Left lung (tissue), 10 donors: ENCODE data around the gene COX7A2. TPM values are rescaled to one million over a fixed set of nuclear protein-coding genes. Genes with fewer than 3 reads are reported as not detected.

Experiments used
- ATAC-seq: fragments of 200-7000 bp; cut with Tn5 transposase; one replicate; pipeline ENCODE4 v1.9.1; 2020; ENCODE audit warnings: moderate library complexity
- DNase-seq, 4 donors: peaks; one replicate each; pipeline ENCODE4 v3.0.0-alpha.2; 2013 to 2020
- H3K27ac ChIP-seq, 2 donors: fragments of 200-600 bp; sonication (generic) in 1 of 2; one replicate each; pipeline versions ENCODE4 v1.5.0 to v1.8.0; 2020 to 2021
- H3K27me3 ChIP-seq, 2 donors: fragments of 200-600 bp; sonication (generic) in 1 of 2; one replicate each; pipeline versions ENCODE4 v1.5.0 to v1.8.0; 2020 to 2021
- H3K36me3 ChIP-seq, 2 donors: fragments of 200-600 bp; sonication (generic) in 1 of 2; one replicate each; pipeline versions ENCODE4 v1.5.0 to v1.8.0; 2020 to 2021
- H3K4me1 ChIP-seq, 2 donors: fragments of 200-600 bp; one replicate each; pipeline ENCODE4 v1.8.0; 2021
- H3K4me3 ChIP-seq, 2 donors: fragments of 200-600 bp; sonication (generic) in 1 of 2; one replicate each; pipeline versions ENCODE4 v1.5.0 to v1.8.0; 2020 to 2021; ENCODE audit warnings: mild to moderate bottlenecking in 1 of 2
- H3K9me3 ChIP-seq, 2 donors: fragments of 200-600 bp; sonication (generic) in 1 of 2; one replicate each; pipeline versions ENCODE4 v1.5.0 to v1.8.0; 2020 to 2021
- intact Hi-C, 2 donors: fragments of 100-400 bp; cut with DNase I; formaldehyde crosslinking; loops; one replicate each; pipeline versions ENCODE4 v1.11.2 to v1.14.2; 2022
- polyA plus RNA-seq, 6 donors: library from polyadenylated mRNA; unstranded; fragments of 120-200 nt; gene quantifications; one replicate each; pipeline ENCODE4 v1.2.1, GENCODE V29; 2013; ENCODE audit not compliant: insufficient read length in 6 of 6
- total RNA-seq, 2 donors: library from RNA; stranded (reverse); fragmentation: NEBNext Ultra II Directional; extraction: Animal tissue kit (Norgen Biotek cat#: 25700); gene quantifications; one replicate each; pipeline ENCODE4 v1.2.1, GENCODE V29; 2021
- TF ChIP-seq, protein P1 (sequence below), 2 donors: fragments of 200-600 bp; sonication (generic) in 1 of 2; IDR thresholded peaks; one replicate each; pipeline versions ENCODE4 v1.5.0 to v1.8.0; 2021; ENCODE audit warnings: antibody characterized with exemption in 2 of 2
- donor health status: DM: no; HTN: yes; CAD: no.
- donor health status: DM: no; HTN: no; CAD: no.

COX7A2 gene
- total and polyA plus RNA-seq, 8 donors: 188 to 322 (median 215) TPM

DNA sequence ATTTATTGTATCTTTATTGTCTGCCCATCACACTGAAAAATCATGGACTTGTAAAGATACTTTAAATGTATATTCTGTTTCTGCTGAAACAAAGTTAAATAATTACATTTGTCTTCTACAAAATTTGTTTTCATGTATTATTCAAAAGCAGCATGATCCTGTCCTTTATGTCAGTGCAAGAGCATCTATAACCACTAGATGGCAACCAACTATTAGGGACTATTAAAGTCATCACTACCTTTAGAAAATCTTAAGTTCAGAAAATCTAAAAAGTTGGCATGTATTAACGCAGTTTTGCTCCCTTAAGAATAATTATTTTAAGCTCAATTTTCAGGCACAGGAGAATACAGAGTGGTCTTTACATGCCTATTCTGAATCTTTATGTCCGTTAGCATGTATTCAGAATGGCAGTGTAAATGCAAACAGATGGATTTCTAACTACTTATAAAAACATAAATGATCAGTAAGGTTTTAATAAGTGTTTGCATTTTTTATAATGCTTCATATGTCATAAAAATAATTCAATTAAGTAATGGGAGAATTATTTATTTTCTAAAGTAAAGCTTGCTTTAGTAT is 23.2 kb upstream of the COX7A2 start:
- H3K4me1 ChIP-seq: peaks cover 4 to 41% of the 10 kb centered on the region in 2 donors
- H3K27ac ChIP-seq: no peak overlapping the region
- H3K36me3 ChIP-seq: peaks cover 0 to 34% of the 10 kb centered on the region in 2 donors
- ATAC-seq (peak; percentile 83), DNase-seq (peak in 1 of 4 donors; percentile 46)
- H3K9me3 ChIP-seq: no peaks in the 10 kb centered on the region
- H3K4me3 ChIP-seq: no peak overlapping the region
- no peaks in the 10 kb centered on the region for H3K27me3 ChIP-seq
- TF ChIP-seq, protein P1, sequence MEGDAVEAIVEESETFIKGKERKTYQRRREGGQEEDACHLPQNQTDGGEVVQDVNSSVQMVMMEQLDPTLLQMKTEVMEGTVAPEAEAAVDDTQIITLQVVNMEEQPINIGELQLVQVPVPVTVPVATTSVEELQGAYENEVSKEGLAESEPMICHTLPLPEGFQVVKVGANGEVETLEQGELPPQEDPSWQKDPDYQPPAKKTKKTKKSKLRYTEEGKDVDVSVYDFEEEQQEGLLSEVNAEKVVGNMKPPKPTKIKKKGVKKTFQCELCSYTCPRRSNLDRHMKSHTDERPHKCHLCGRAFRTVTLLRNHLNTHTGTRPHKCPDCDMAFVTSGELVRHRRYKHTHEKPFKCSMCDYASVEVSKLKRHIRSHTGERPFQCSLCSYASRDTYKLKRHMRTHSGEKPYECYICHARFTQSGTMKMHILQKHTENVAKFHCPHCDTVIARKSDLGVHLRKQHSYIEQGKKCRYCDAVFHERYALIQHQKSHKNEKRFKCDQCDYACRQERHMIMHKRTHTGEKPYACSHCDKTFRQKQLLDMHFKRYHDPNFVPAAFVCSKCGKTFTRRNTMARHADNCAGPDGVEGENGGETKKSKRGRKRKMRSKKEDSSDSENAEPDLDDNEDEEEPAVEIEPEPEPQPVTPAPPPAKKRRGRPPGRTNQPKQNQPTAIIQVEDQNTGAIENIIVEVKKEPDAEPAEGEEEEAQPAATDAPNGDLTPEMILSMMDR (IDR thresholded peaks at IDR 0.05): peak; percentile 63 to 80
- intact Hi-C loops: no loop called here

DNA sequence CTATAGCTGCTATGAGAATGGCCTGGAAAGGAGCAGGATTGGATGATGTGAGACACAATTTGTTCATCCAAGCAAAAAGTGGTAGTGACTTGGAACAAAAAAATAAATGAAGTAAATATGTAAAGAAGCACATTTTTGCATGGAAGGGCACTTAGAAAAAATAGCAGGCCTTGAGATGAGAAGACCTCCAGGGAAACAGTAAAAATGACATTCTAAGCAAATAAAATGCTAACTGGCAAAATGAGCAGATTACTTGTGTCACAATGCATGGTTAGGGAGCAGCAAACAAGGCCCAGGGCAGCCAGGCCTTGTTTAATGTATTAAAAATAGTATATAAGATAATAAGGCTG is 19.8 kb upstream of the COX7A2 start:
- peaks cover 0 to 22% of the 10 kb centered on the region in 2 donors for H3K4me1 ChIP-seq
- ATAC-seq: no peak
- intact Hi-C loops: no loop called here

DNA sequence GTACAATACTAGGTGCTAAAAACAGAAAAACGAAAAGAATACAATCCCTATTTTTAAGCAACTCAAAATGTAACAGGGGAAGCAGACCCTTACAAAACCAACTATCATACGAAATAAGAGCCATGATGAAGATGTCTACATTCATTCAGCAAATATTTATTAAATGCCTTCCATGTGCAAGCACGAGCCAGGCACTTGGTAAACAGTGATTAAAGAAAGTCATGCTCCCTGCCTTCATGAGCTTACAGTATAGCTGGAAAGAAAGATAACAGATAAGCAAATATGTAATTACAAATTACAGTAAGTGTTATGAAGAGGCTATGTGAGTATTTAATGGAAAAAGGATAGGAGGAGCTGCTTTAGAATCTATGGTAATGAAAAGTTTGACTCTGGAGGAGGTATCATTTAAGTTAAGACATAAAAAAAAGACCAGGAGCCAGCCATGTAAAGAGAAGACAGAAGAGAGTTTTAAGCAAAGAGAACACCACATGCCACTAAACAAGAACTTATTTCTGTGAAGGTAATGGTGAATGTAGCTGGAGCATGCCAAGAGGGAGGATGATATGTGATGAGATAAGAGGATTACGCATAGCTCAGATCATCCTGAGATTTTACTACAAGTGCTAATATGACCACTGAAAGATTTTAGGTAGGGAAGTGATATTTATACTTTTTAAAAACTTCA is 19.3 kb upstream of the COX7A2 start:
- no peak overlapping the region for H3K4me3 ChIP-seq
- TF ChIP-seq, protein P1 (IDR thresholded peaks at IDR 0.05): no peak
- no peak for ATAC-seq
- peaks cover 0 to 72% of the 10 kb centered on the region in 2 donors for H3K36me3 ChIP-seq
- H3K27me3 ChIP-seq: no peaks in the 10 kb centered on the region
- no peak for DNase-seq
- H3K4me1 ChIP-seq: peaks cover 0 to 16% of the 10 kb centered on the region in 2 donors
- H3K27ac ChIP-seq: no peak overlapping the region
- no peaks in the 10 kb centered on the region for H3K9me3 ChIP-seq
- intact Hi-C loops: no loop called here

More for the DNA sequence above, 19.8 kb upstream of the COX7A2 start:
- Histone ChIP-seq H3K36me3 (peaks cover 0 to 67% of the 10 kb centered on the region in 2 donors), H3K27me3 (no peaks in the 10 kb centered on the region), H3K4me3 (no peak overlapping the region), H3K9me3 (no peaks in the 10 kb centered on the region), H3K27ac (no peak overlapping the region)
- TF ChIP-seq, protein P1 (IDR thresholded peaks at IDR 0.05): no peak
- DNase-seq: peak in 1 of 4 donors; percentile 65

DNA sequence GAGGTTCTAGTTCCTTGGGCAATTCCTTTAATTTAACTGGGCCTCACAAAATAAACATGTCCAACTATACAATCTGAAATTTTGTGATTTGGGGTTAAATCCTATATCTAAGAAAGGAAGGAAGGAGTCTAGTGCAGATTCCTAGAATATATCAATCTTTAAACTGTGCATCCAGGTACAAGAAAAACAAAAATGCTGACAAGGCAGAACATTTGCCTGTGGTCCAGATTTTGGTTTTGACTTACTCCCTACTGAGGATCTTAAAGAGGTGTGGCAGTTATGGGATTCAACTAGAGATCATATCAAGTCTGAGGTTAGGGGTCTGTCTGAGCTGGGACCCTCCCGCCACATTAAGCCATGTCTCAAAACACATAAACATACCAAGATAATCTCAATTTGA is 17.7 kb upstream of the COX7A2 start:
- no peak for ATAC-seq
- no peaks in the 10 kb centered on the region for H3K27me3 ChIP-seq
- no peaks in the 10 kb centered on the region for H3K9me3 ChIP-seq
- no peak for DNase-seq
- no peak overlapping the region for H3K4me3 ChIP-seq
- H3K4me1 ChIP-seq: peaks cover 0 to under 1% of the 10 kb centered on the region in 2 donors
- H3K27ac ChIP-seq: no peak overlapping the region
- H3K36me3 ChIP-seq: peaks cover 0 to 79% of the 10 kb centered on the region in 2 donors
- intact Hi-C loops: no loop called here
- TF ChIP-seq, protein P1 (IDR thresholded peaks at IDR 0.05): no peak

DNA sequence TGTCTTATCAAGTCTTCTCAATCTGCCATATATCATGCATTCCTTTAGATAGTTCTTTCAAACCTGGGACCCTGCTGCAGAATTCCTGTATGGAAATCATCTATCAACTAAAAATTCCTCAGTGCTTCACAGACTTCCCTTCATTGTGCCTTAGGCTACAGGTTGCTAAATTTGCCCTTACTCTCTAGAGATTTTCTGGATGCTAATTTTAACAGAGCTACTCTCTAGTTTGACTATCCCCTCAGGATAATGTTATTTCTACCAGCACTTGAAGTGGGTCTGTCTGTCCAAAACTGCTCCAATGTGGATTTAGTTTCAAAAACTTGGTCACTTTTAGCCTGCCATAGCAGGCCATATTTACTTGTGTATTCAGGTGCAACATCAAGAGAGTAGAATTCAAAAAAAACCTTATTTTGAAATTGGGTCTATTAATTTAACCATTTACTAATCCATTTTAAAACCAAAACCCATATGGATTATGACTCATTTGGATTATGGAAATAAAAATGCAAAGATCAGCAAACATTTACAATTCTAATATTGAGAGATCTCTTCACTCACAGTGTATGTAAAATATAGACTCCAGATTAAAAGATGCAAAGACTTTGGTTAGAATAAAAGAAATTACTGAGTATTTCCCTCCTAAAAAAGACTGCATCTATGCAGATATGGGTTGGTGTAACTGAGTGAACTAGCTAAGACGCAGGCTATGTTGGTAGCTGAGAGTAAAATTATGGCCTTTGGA is 13.9 kb upstream of the COX7A2 start:
- TF ChIP-seq, protein P1 (IDR thresholded peaks at IDR 0.05): no peak
- Histone ChIP-seq H3K4me3 (no peak overlapping the region), H3K27me3 (no peaks in the 10 kb centered on the region), H3K27ac (no peak overlapping the region), H3K36me3 (peaks cover 0 to 81% of the 10 kb centered on the region in 2 donors), H3K9me3 (no peaks in the 10 kb centered on the region), H3K4me1 (no peaks in the 10 kb centered on the region)
- DNase-seq (no peak), ATAC-seq (no peak)
- intact Hi-C loops: no loop called here
